GM12878 (cell line): ENCODE results near the gene RPS6KA4. TPM values are rescaled to one million over a fixed set of nuclear protein-coding genes. Genes with fewer than 3 reads are reported as not detected.

Experiments
- ATAC-seq: fragments of 200-7000 bp; cut with Tn5 transposase; 3 replicates; pipeline ENCODE4 v1.9.1; 2020; ENCODE audit warnings: mild to moderate bottlenecking, moderate library complexity
- BruUV-seq: library from RNA; stranded (reverse); fragments of 400-500 nt; replicated peaks from 2 replicates; lab custom pipeline; 2021; lab: Mats Ljungman, UMichigan
- CTCF ChIA-PET: fragments of 300-600 bp; sonication (Branson Sonifier 250); formaldehyde crosslinking; extraction: SDS; loops from one replicate; lab custom pipeline; 2021; ENCODE audit warnings: inconsistent platforms; lab: Yijun Ruan, JAX
- POLR2A ChIA-PET: fragments of 350-600 bp; formaldehyde crosslinking; extraction: SDS; loops from one replicate; lab custom pipeline; 2021; ENCODE audit warnings: inconsistent platforms; lab: Charles Lee
- RAD21 ChIA-PET: fragments of 300-600 bp; sonication (Branson Sonifier 250); formaldehyde crosslinking; loops from one replicate; lab custom pipeline; 2023; ENCODE audit warnings: antibody characterized with exemption; ENCODE audit not compliant: unreplicated experiment; lab: Charles Lee
- SMC1A ChIA-PET: fragments of 300-600 bp; sonication (Branson Sonifier 250); formaldehyde crosslinking; loops from one replicate; lab custom pipeline; 2023; ENCODE audit not compliant: unreplicated experiment, uncharacterized antibody; lab: Charles Lee
- DNase-seq: peaks from one replicate; pipeline ENCODE4 v3.0.0-alpha.2; 2011; ENCODE audit warnings: low read depth, low spot score
- FAIRE-seq: peaks from 3 replicates; lab custom pipeline; 2011; peaks lifted over from hg19 to GRCh38; lab: Jason Lieb, UNC
- H2AFZ ChIP-seq: 2 replicates; pipeline ENCODE4 v1.6.0; 2011; ENCODE audit warnings: low read depth, low read length, control low read depth; ENCODE audit not compliant: control insufficient read depth
- H3K27ac ChIP-seq: 2 replicates; pipeline ENCODE4 v1.5.1; 2011; ENCODE audit warnings: control low read depth; ENCODE audit not compliant: control insufficient read depth, insufficient read depth
- H3K27me3 ChIP-seq, 2 experiments: replicated peaks in 1 of 2; 2 replicates each; pipeline versions ENCODE4 v1.6.0 to v1.6.1; 2011; ENCODE audit warnings: low read length in 1 of 2; ENCODE audit not compliant: control insufficient read depth in 2 of 2, insufficient read depth in 2 of 2
- H3K36me3 ChIP-seq, 2 experiments: 2 replicates each; pipeline ENCODE4 v1.5.1; 2011; ENCODE audit warnings: low read length in 1 of 2; ENCODE audit not compliant: control insufficient read depth in 2 of 2, insufficient read depth in 2 of 2
- H3K4me1 ChIP-seq: 2 replicates; pipeline ENCODE4 v1.6.1; 2011; ENCODE audit warnings: mild to moderate bottlenecking, low read length, moderate library complexity, mixed read lengths; ENCODE audit not compliant: control insufficient read depth, insufficient read depth
- H3K4me2 ChIP-seq: 2 replicates; pipeline ENCODE4 v1.6.0; 2011; ENCODE audit warnings: control low read depth; ENCODE audit not compliant: control insufficient read depth, insufficient read depth
- H3K4me3 ChIP-seq: fragments of 200-600 bp; sonication (generic); 2 replicates; pipeline ENCODE4 v1.5.1; 2016
- H3K79me2 ChIP-seq: 2 replicates; pipeline ENCODE4 v1.6.0; 2011; ENCODE audit warnings: low read length; ENCODE audit not compliant: control insufficient read depth, insufficient read depth
- H3K9ac ChIP-seq: 2 replicates; pipeline ENCODE4 v1.8.0; 2011; ENCODE audit warnings: low read length, control low read depth, mixed read lengths; ENCODE audit not compliant: control insufficient read depth, insufficient read depth
- H3K9me3 ChIP-seq: replicated peaks from 3 replicates; pipeline ENCODE4 v1.5.1; 2011; ENCODE audit warnings: mild to moderate bottlenecking, low read length; ENCODE audit not compliant: control insufficient read depth, insufficient read depth
- H4K20me1 ChIP-seq: 2 replicates; pipeline ENCODE4 v1.6.0; 2011; ENCODE audit not compliant: control insufficient read depth, insufficient read depth
- CHD4 ChIP-seq: fragments of 200-600 bp; sonication (generic); IDR thresholded peaks from 2 replicates; pipeline ENCODE4 v1.6.1; 2016; ENCODE audit warnings: mild to moderate bottlenecking
- DPF2 ChIP-seq: fragments of 450-650 bp; IDR thresholded peaks from 2 replicates; pipeline ENCODE4 v1.6.1; 2017; ENCODE audit warnings: mild to moderate bottlenecking
- ELK1 ChIP-seq: IDR thresholded peaks from 2 replicates; pipeline ENCODE4 v1.6.1; 2012; ENCODE audit warnings: low read depth, low read length, improper control_type of control experiment
- IKZF2 ChIP-seq, 2 experiments: fragments of 450-650 bp; IDR thresholded peaks; 2 replicates each; pipeline ENCODE4 v1.6.1; 2017; ENCODE audit warnings: mild to moderate bottlenecking in 2 of 2, moderate library complexity in 2 of 2
- IRF5 ChIP-seq: fragments of 450-650 bp; IDR thresholded peaks from 2 replicates; pipeline ENCODE4 v1.6.1; 2017; ENCODE audit warnings: borderline replicate concordance
- MEF2A ChIP-seq: IDR thresholded peaks from 2 replicates; pipeline ENCODE4 v1.6.1; 2011; ENCODE audit warnings: low read depth, mild to moderate bottlenecking, low read length, moderate library complexity; ENCODE audit not compliant: insufficient read depth
- PRDM15 ChIP-seq: fragments of 450-650 bp; formaldehyde crosslinking; IDR thresholded peaks from 2 replicates; pipeline ENCODE4 v1.4.0; 2020; ENCODE audit warnings: mild to moderate bottlenecking, moderate library complexity
- RAD21 ChIP-seq: IDR thresholded peaks from 2 replicates; pipeline ENCODE4 v1.6.1; 2011; ENCODE audit warnings: mild to moderate bottlenecking, low read depth, low read length, moderate library complexity; ENCODE audit not compliant: insufficient read depth
- RAD51 ChIP-seq: fragments of 450-650 bp; IDR thresholded peaks from 2 replicates; pipeline ENCODE4 v1.6.1; 2016; ENCODE audit warnings: moderate library complexity, mild to moderate bottlenecking, inconsistent platforms
- RBBP5 ChIP-seq: fragments of 200-600 bp; sonication (generic); conservative IDR thresholded peaks from 2 replicates; pipeline ENCODE4 v1.6.1; 2016
- RFX5 ChIP-seq: IDR thresholded peaks from 2 replicates; pipeline ENCODE4 v1.6.1; 2011; ENCODE audit warnings: low read depth, low read length, improper control_type of control experiment
- SRF ChIP-seq, 2 experiments: IDR thresholded peaks; 2 replicates each; pipeline ENCODE4 v1.6.1; 2011; ENCODE audit warnings: low read depth in 2 of 2, low read length in 2 of 2, mild to moderate bottlenecking in 1 of 2, moderate library complexity in 1 of 2
- TARDBP ChIP-seq: IDR thresholded peaks from 2 replicates; pipeline ENCODE4 v1.6.1; 2016; ENCODE audit warnings: borderline replicate concordance
- ZNF274 ChIP-seq: IDR thresholded peaks from one replicate; pipeline ENCODE4 v1.8.0; 2011; ENCODE audit not compliant: insufficient read length, insufficient read depth
- WGBS: methylation state at CpG from one replicate; pipeline ENCODE4 v1.1.6; 2016; ENCODE audit warnings: low lambda C conversion rate; ENCODE audit not compliant: insufficient replicate concordance, insufficient coverage; ENCODE audit errors: missing lambda C conversion rate; 5-methylcytosine and 5-hydroxymethylcytosine counted together
- in situ Hi-C: fragments of 300-500 bp; cut with MboI; formaldehyde crosslinking; loops from 9 replicates; pipeline ENCODE4 v1.14.3; 2018; ENCODE audit warnings: mixed read lengths
- intact Hi-C: fragments of 100-400 bp; cut with micrococcal nuclease; formaldehyde crosslinking; loops from one replicate; pipeline ENCODE4 v1.14.2; 2022; ENCODE audit not compliant: unreplicated experiment
- polyA plus RNA-seq, 11 experiments: library from polyadenylated mRNA; depleted of rRNA in 4 of 11; unstranded in 6 of 11; stranded (reverse) in 5 of 11; fragments of >200 nt; fragmentation: Nextera tagmentation in 4 of 11; fragmentation: Illumina TruSeq in 1 of 11; extraction: Ambion mirVana in 4 of 11; extraction: Trizol in 1 of 11; gene quantifications; 1 replicate in 1 of 11; 2 replicates in 10 of 11; pipeline versions ENCODE4 v1.2.1 to v1.2.3, GENCODE V29; 2011 to 2016; ENCODE audit warnings: inconsistent platforms in 2 of 11, missing spikeins in 2 of 11, low read depth in 1 of 11
- total RNA-seq, 4 experiments: library from RNA; depleted of rRNA in 3 of 4; stranded (reverse); fragments of >200 nt in 3 of 4; fragmentation: Illumina TruSeq in 1 of 4; extraction: Trizol in 1 of 4; gene quantifications; 2 replicates each; pipeline versions ENCODE4 v1.2.1 to v1.2.3, GENCODE V29; 2013 to 2021

The RPS6KA4 gene
- total and polyA plus RNA-seq, 10 of the 15 experiments (the other 5 are each of a cell fraction or from before 2014, with no cell fraction given) = 0.34 to 32.6 (median 11.3) TPM

GRCh38 chr11:64372021-64372420, 13.1 kb downstream of the RPS6KA4 start:
- FAIRE-seq (no peak), DNase-seq (no peak), ATAC-seq (no peak)
- intact Hi-C loops = no loop called here
- TF ChIP-seq CHD4 = no peak
- no peak for TF ChIP-seq ZNF274
- TF ChIP-seq RFX5 = no peak
- TF ChIP-seq RAD21 = no peak
- no peak for TF ChIP-seq MEF2A
- no peak for TF ChIP-seq ELK1
- TF ChIP-seq TARDBP = no peak
- no peak for TF ChIP-seq DPF2
- TF ChIP-seq RBBP5 = no peak
- TF ChIP-seq SRF (IDR thresholded peaks at IDR 0.05; ENCODE audit: low read depth in 2 of 2, low read length in 2 of 2) = no peak
- TF ChIP-seq PRDM15 (CRISPR knock-in tag) = no peak
- TF ChIP-seq RAD51 = no peak
- no peak for TF ChIP-seq IRF5
- no peak for TF ChIP-seq IKZF2 (IDR thresholded peaks at IDR 0.05)
- Histone ChIP-seq H3K4me2 (no peak overlapping the region), H3K27ac (no peak overlapping the region), H3K9me3 (no peaks in the 10 kb centered on the region), H2AFZ (no peak overlapping the region), H3K79me2 (no peaks in the 10 kb centered on the region), H3K4me1 (0 out of 2 replicates have a peak, but pooled peaks cover 3% of the 10 kb centered on the region), H3K36me3 (peaks cover 0 to 1% of the 10 kb centered on the region in 2 experiments; a peak in 2 of 4 replicates), H3K4me3 (no peak overlapping the region), H4K20me1 (no peaks in the 10 kb centered on the region), H3K9ac (no peak overlapping the region), H3K27me3 (no peaks in the 10 kb centered on the region)
- in situ Hi-C loops = no loop called here
- ChIA-PET POLR2A (no interaction called here), CTCF (interaction anchor here (0.7 kb wide), 1 partner anchor 17 kb away, joined by 3 read pairs; no protein-coding TSS in a partner anchor), RAD21 (no interaction called here), SMC1A (no interaction called here)
- WGBS = 93% methylated on average over 6 of the region's 6 CpGs
- BruUV-seq = no TSS peak
